ENCODE measurements around the gene HNRNPA1.
"Not testable (repeated sequence)": the region's sequence is repeated elsewhere in the genome, so short reads cannot be mapped to it uniquely, and the experiment has no call there.

Gene HNRNPA1

DNA sequence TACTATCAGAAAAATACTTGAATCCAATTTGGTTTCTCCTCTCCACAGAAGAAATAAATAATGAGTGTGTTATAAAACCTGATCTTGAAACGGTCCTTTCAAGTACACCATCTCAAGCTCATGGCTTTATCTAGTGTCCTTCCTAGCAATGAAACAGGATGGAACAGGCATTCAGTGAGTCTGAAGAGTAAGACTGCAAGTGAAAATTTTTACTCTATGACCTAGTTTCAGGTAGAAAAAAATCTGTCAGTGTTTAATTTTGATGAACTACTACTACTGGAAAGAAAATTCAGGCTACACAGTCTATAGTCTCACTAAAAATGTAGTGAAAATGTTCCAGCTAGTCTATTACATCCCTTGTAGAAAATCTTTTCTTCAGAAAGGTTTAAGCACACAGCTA is 8.3 kb upstream of the HNRNPA1 start:
- H3K4me3 ChIP-seq (replicated peaks; ENCODE audit: low read depth, low read length) = no peak overlapping the region
- TF ChIP-seq, protein P1, sequence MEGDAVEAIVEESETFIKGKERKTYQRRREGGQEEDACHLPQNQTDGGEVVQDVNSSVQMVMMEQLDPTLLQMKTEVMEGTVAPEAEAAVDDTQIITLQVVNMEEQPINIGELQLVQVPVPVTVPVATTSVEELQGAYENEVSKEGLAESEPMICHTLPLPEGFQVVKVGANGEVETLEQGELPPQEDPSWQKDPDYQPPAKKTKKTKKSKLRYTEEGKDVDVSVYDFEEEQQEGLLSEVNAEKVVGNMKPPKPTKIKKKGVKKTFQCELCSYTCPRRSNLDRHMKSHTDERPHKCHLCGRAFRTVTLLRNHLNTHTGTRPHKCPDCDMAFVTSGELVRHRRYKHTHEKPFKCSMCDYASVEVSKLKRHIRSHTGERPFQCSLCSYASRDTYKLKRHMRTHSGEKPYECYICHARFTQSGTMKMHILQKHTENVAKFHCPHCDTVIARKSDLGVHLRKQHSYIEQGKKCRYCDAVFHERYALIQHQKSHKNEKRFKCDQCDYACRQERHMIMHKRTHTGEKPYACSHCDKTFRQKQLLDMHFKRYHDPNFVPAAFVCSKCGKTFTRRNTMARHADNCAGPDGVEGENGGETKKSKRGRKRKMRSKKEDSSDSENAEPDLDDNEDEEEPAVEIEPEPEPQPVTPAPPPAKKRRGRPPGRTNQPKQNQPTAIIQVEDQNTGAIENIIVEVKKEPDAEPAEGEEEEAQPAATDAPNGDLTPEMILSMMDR (IDR thresholded peaks at IDR 0.05; ENCODE audit: low read length, missing control alignments) = no peak
- DNase-seq (ENCODE audit: low read depth) = no peak

DNA sequence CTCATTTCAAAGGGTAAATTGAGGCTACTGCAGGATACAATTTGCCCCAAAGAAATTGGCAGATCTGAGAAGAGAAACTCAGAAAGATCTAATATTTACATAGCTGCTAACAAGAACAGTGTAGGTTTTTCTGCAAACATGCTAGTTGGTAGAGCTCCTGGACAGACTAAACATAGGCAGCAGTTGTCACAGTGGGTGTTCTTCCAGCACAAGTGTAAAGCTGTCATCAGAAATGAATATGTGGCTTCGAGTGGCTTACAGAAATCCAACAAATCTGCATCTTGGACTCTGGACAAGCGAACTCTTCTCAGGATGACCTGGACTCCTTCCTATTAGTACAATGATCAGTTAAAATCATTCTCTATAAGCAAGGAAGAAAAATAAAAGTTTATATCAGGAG is 6.5 kb upstream of the HNRNPA1 start:
- TF ChIP-seq, protein P1 (IDR thresholded peaks at IDR 0.05; ENCODE audit: low read length, missing control alignments) = no peak
- no peak for DNase-seq (ENCODE audit: low read depth)
- no peak overlapping the region for H3K4me3 ChIP-seq (replicated peaks; ENCODE audit: low read depth, low read length)

DNA sequence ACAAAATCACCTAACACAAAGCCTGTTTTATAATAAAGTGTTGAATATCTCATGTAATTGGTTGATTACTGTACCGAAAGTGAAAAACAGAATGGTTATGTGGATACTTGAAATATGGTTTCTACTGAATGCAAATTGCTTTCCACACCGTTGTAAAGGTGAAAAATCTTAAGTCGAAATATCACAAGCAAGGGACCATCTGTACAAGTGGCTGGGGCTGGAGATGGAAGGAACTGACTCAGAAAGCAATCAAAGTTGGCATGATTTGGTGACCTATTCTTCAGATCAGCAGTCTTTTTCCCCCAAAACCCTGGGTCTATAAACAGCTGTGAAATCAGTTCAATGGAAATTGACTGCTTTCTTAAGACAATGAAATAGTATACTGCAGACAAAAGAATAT is 4.2 kb upstream of the HNRNPA1 start:
- H3K4me3 ChIP-seq (replicated peaks; ENCODE audit: low read depth, low read length) = no peak overlapping the region
- TF ChIP-seq, protein P1 (IDR thresholded peaks at IDR 0.05; ENCODE audit: low read length, missing control alignments) = no peak
- DNase-seq (ENCODE audit: low read depth) = no peak

DNA sequence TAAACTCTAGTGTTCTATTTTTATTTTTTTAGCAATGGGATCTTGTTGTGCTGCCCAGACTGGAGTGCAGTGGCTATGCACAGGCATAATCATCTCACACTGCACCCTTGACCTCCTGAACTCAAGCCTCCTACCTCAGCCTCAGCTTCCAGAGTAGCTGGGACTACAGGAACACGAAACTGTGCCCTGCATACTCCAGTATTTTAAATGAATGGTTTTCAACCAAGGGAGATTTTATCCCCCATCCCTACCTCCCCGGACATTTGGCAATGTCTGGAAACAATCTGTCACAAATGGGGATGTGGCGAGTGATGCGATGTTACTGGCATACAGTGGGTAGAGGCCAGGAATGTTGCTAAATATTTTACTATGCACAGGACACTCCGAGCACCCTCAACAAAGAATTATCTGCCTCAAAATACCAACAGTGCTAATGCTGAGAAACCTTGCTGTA is 2.7 kb upstream of the HNRNPA1 start:
- TF ChIP-seq, protein P1 (IDR thresholded peaks at IDR 0.05; ENCODE audit: low read length, missing control alignments) = no peak
- DNase-seq (ENCODE audit: low read depth) = peak; percentile 54
- peak overlapping the region; percentile 85 for H3K4me3 ChIP-seq (replicated peaks; ENCODE audit: low read depth, low read length)

DNA sequence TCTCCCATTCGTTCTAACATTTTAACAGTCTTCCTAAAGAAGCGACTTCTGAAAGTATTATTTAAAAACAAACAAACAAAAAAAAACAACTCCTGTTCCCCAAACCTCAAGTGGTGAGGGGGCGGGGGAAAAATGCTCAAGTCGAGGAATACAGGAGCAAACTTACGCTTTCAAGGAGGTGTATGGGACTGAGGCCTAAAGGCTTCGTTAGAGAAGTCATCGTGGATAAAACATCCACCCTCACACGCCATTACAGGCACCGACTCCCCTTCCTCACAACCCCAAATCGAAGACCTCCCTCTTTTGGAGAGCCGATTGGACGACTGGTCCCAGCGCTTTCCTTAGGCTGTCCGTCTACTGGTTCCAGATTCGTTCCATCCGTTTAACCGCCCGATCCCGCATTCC is 1.3 kb upstream of the HNRNPA1 start:
- DNase-seq (ENCODE audit: low read depth) = no peak
- peak overlapping the region; percentile 85 for H3K4me3 ChIP-seq (replicated peaks; ENCODE audit: low read depth, low read length)
- TF ChIP-seq, protein P1 (IDR thresholded peaks at IDR 0.05; ENCODE audit: low read length, missing control alignments) = no peak

DNA sequence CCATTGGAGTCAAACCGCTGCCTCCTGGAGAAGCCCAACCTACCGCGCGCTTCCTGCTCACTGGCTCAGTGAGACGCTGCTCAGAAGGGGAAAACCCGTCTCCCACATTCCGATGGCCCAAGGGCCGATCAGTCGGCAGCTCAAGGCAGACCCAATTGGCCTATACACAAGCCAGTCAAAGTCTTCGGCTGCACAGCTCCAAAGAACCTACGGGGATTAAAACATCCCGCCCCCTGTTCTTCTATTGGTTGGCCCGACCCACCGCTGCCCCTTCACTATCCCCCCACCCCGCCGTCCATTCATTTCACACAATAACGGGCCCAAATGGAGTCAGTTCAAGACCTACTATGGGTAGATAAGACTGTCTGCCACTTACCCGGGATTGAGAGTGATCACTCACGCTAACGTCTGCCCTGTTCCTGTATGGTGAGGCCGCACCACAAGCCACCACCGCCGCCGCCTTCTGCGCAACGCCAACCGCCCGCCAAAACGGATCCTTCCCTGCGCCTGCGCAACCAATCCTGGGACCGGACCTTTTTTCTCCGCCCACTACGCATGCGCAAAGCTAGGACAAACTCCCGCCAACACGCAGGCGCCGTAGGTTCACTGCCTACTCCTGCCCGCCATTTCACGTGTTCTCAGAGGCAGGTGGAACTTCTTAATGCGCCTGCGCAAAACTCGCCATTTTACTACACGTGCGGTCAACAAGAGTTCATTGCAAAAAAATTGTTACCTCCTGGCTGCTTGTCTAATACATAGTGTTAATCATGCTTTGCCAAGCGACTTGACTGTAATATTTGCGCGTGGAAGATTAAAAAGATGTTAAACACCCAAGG is 676 bp upstream of the HNRNPA1 start, which contains the start of gene CBX5:
Gene CBX5 (minus strand): TSS at position 491 of the 836 bp plus-strand sequence. CDS start 22,472 bp downstream, outside the sequence.
- TF ChIP-seq, protein P1 (IDR thresholded peaks at IDR 0.05; ENCODE audit: low read length, missing control alignments) = no peak
- peak; percentile 100 for DNase-seq (ENCODE audit: low read depth)
- H3K4me3 ChIP-seq (replicated peaks; ENCODE audit: low read depth, low read length) = peak within 1 kb of the TSS; percentile 85

DNA sequence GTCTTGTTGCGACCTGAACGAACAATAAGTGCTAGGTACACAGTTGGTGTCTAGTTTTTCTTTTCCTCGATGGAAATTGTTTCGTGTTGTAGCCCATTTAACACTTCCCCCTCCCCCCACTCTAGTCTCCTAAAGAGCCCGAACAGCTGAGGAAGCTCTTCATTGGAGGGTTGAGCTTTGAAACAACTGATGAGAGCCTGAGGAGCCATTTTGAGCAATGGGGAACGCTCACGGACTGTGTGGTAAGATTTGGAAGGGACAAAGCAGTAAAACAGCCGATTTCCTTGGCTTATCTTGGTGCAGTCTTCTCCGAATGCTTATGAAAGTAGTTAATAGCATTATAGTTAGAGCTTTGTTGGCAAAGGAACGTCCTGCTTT is 724 bp downstream of the HNRNPA1 start:
- DNase-seq (ENCODE audit: low read depth) = not testable (repeated sequence)
- peak overlapping the region; percentile 85 for H3K4me3 ChIP-seq (replicated peaks; ENCODE audit: low read depth, low read length)

DNA sequence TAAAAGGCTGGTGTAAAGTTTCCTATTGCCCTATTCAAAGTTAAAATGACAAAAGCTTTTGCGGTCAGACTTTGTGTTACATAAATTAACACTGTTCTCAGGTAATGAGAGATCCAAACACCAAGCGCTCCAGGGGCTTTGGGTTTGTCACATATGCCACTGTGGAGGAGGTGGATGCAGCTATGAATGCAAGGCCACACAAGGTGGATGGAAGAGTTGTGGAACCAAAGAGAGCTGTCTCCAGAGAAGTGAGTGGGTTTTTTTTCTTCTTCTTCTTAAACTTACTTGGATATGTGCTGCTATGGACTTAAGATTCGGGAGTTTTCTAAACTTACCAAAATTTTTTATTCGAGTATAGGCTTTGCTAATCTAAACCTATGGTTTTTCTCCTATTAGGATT is 1.2 kb downstream of the HNRNPA1 start:
- peak overlapping the region; percentile 85 for H3K4me3 ChIP-seq (replicated peaks; ENCODE audit: low read depth, low read length)
- not testable (repeated sequence) for DNase-seq (ENCODE audit: low read depth)
